Pulmonary artery endothelial cell (primary cell): ENCODE data around the gene PC. TPM values are rescaled to one million over a fixed set of nuclear protein-coding genes. Genes with fewer than 3 reads are reported as not detected.

Source experiments
- total RNA-seq: library from RNA; depleted of rRNA; stranded (reverse); fragments of >200 nt; gene quantifications from 2 replicates; pipeline ENCODE4 v1.2.3, GENCODE V29; 2014

The PC gene
- total RNA-seq, 1 donor from 2014 or later: 6.9 TPM

Other genes starting within 250 kb of the PC start
- gene SPTBN2, start 229.2 kb downstream of the PC start, total RNA-seq: 34.0 and 67.0 TPM in 2 replicates
- 14.8 and 16.9 TPM in 2 replicates for gene RCE1, start 114.9 kb downstream of the PC start, total RNA-seq
- gene LRFN4, start 101.3 kb downstream of the PC start, total RNA-seq: 20.8 and 24.1 TPM in 2 replicates
- gene C11orf86, start 16.9 kb upstream of the PC start, total RNA-seq: not detected in 2 replicates
- 0.04 TPM in 1 of 2 replicates, not detected in the other for gene SYT12, start 64.8 kb upstream of the PC start, total RNA-seq
- gene RHOD, start 98.5 kb upstream of the PC start, total RNA-seq: 4.2 and 10.6 TPM in 2 replicates
- gene KDM2A, start 160.9 kb upstream of the PC start, total RNA-seq: 33.0 and 49.2 TPM in 2 replicates